Stimulated activated naive CD4-positive, alpha-beta T cell (primary cell): Measurements from ENCODE around the gene LDHAL6B.

Experiments used
- DNase-seq, 6 experiments: peaks; one replicate each; lab custom pipeline; 2025; lab: John Stamatoyannopoulos, UW

Gene LDHAL6B

GRCh38 chr15:59251001-59251845 is 44.6 kb downstream of the LDHAL6B start:
- no peak for DNase-seq

- no peak for DNase-seq
Observed at GRCh38 chr15:59252137-59252536, 45.5 kb downstream of the LDHAL6B start.

- DNase-seq: peak in 1 of 6 experiments; percentile 1
Observed at GRCh38 chr15:59255680-59256336, 49.2 kb downstream of the LDHAL6B start.

- DNase-seq: no peak
Observed at GRCh38 chr15:59256482-59256881, 49.8 kb downstream of the LDHAL6B start.

GRCh38 chr15:59257140-59257539 is 50.5 kb downstream of the LDHAL6B start:
- no peak for DNase-seq
